Measurements from ENCODE around the gene ZNF605. TPM values are rescaled to one million over a fixed set of nuclear protein-coding genes. Genes with fewer than 3 reads are reported as not detected.

ZNF605 gene
- total and polyA plus RNA-seq, 9 donors, result 5.2 to 20.9 (median 10.5) TPM

- Histone ChIP-seq H3K4me3 (no peak overlapping the region), H3K27me3 (no peaks in the 10 kb centered on the region), H3K9me3 (peaks cover 0 to 31% of the 10 kb centered on the region in 2 donors), H3K27ac (no peak overlapping the region), H3K36me3 (no peaks in the 10 kb centered on the region), H3K4me1 (ENCODE audit: insufficient read depth) (peaks cover 8% of the 10 kb centered on the region)
- no peak for TF ChIP-seq CTCF (IDR thresholded peaks at IDR 0.05)
- DNase-seq, result no peak
- 94 to 97% (median 96%) methylated on average over 18 of the region's 18 CpGs for WGBS, 3 donors
- intact Hi-C loops (cut with DNase I), result loop anchor here in 1 of 4 donors (5.0 kb wide), 1 partner anchor 35 kb away; no protein-coding TSS in a partner anchor
Observed at GRCh38 chr12:132952371-132953162, 3.5 kb downstream of the ZNF605 start.

GRCh38 chr12:132951649-132952048 lies 4.5 kb downstream of the ZNF605 start:
- Histone ChIP-seq H3K36me3 (no peaks in the 10 kb centered on the region), H3K9me3 (peaks cover 0 to 34% of the 10 kb centered on the region in 2 donors), H3K27me3 (no peaks in the 10 kb centered on the region), H3K4me1 (ENCODE audit: insufficient read depth) (peaks cover 8% of the 10 kb centered on the region), H3K4me3 (no peak overlapping the region), H3K27ac (no peak overlapping the region)
- intact Hi-C loops (cut with DNase I), result loop anchor here in 1 of 4 donors (5.0 kb wide), 1 partner anchor 34 kb away; no protein-coding TSS in a partner anchor
- WGBS, 3 donors, result 97 to 98% (median 97%) methylated on average over 8 of the region's 8 CpGs
- TF ChIP-seq EP300 (IDR thresholded peaks at IDR 0.05) (no peak), POLR2A (IDR thresholded peaks at IDR 0.05) (no peak), CTCF (IDR thresholded peaks at IDR 0.05) (no peak)
- no peak for DNase-seq

- Histone ChIP-seq H3K27me3 (no peaks in the 10 kb centered on the region), H3K4me3 (no peak overlapping the region), H3K36me3 (no peaks in the 10 kb centered on the region), H3K9me3 (peaks cover 0 to 40% of the 10 kb centered on the region in 2 donors), H3K27ac (no peak overlapping the region), H3K4me1 (ENCODE audit: insufficient read depth) (peaks cover 8% of the 10 kb centered on the region)
- intact Hi-C loops (cut with DNase I), result loop anchor here in 1 of 4 donors (5.0 kb wide), 1 partner anchor 34 kb away; no protein-coding TSS in a partner anchor
- no peak for TF ChIP-seq POLR2A (IDR thresholded peaks at IDR 0.05)
- no peak for TF ChIP-seq CTCF (IDR thresholded peaks at IDR 0.05)
- no peak for TF ChIP-seq EP300 (IDR thresholded peaks at IDR 0.05)
- no peak for DNase-seq
- whole genome bisulfite sequencing, 3 donors, result 95 to 98% (median 97%) methylated on average over 27 of the region's 27 CpGs
Observed at GRCh38 chr12:132950844-132951535, 5.1 kb downstream of the ZNF605 start.

GRCh38 chr12:132949936-132950837 lies 5.9 kb downstream of the ZNF605 start:
- WGBS, 3 donors, result 96 to 97% (median 96%) methylated on average over 30 of the region's 30 CpGs
- H3K9me3 ChIP-seq, result peaks cover 0 to 48% of the 10 kb centered on the region in 2 donors
- H3K36me3 ChIP-seq, result no peaks in the 10 kb centered on the region
- H3K27ac ChIP-seq, result no peak overlapping the region
- no peak for DNase-seq
- TF ChIP-seq CTCF (IDR thresholded peaks at IDR 0.05), result no peak
- no peak for TF ChIP-seq POLR2A (IDR thresholded peaks at IDR 0.05)
- peaks cover 8% of the 10 kb centered on the region for H3K4me1 ChIP-seq (ENCODE audit: insufficient read depth)
- H3K4me3 ChIP-seq, result no peak overlapping the region
- intact Hi-C loops (cut with DNase I), result loop anchor here in 1 of 4 donors (5.0 kb wide), 1 partner anchor 33 kb away; no protein-coding TSS in a partner anchor
- no peaks in the 10 kb centered on the region for H3K27me3 ChIP-seq

Measured in ovary (tissue), 9 donors.